ENCODE measurements around the gene MLPH.

Gene MLPH

DNA sequence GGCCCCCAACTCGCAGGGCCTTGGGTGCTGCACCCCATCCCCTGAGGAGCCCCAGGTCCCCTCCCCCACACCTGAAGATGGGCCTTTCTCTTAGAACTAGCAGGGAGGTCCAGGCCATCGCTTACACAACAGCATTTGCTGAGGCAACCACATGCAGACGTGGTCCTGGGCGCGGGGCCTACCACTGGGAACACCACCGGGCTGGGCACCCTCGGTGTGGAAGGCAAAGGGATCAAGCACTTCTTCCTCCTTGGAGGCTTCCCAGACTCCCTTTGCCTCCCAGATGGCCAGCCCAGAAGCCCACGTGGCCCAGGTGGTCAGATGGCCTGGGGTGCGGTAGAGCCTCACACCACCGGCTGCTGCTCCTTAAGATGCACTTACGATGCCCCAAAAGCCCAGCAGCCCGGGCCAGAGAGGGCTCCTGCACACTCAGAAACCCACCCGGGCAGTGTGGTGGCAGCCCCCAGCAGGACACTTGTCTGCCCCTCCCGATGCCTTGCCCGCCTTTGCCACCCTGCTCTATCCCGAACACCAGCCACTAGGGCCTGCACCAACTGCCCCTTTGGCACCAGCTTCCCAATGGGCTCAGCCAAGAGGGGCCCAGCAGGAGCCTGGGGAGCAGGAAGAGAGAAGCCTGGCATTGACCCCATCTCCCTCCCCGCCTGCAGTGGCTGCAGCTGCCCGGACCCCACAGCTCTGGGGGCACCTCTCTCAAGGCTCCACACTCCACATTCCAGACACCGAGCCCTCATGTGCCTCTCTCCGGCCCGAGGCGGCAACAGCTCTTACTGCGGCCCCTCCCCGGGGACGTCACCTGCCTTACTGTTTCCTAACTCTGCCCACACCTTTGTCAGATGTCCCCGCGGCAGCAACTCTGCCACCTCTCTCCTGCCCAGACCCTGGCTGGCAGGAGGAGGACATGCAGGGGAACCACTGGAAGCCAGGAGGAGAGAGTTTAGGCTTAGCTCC, 13.9 kb upstream of the MLPH start:
- H3K4me2 ChIP-seq (ENCODE audit: low read length), result no peak overlapping the region
- no CpG with 5 or more reads among the region's 27 CpGs for WGBS (ENCODE audit: extremely low coverage, insufficient coverage, insufficient read length)
- H3K79me2 ChIP-seq (ENCODE audit: control insufficient read depth, insufficient read depth, low read length, poor library complexity), result peaks cover 4% of the 10 kb centered on the region
- H2BK12ac ChIP-seq (ENCODE audit: low read length), result peak overlapping the region; percentile 2
- no peak overlapping the region for H3K9ac ChIP-seq (ENCODE audit: low read length)
- no peak overlapping the region for H2AFZ ChIP-seq (ENCODE audit: insufficient read depth, low read length, poor library complexity)
- peaks cover 8% of the 10 kb centered on the region for H3K79me1 ChIP-seq (ENCODE audit: low read length)
- peaks cover 12 to 14% of the 10 kb centered on the region in 2 experiments for H3K4me1 ChIP-seq (ENCODE audit: control insufficient read depth in 1 of 2, insufficient read depth in 2 of 2, low read length in 2 of 2)
- H3K4me3 ChIP-seq (ENCODE audit: low read depth, low read length), result no peak overlapping the region
- DNase-seq, result peak; percentile 37 to 47
- no peaks in the 10 kb centered on the region for H3K27me3 ChIP-seq (ENCODE audit: insufficient read depth, low read length)
- H4K91ac ChIP-seq (ENCODE audit: low read depth, low read length), result peak overlapping the region; percentile 95
- no peak overlapping the region for H4K8ac ChIP-seq (ENCODE audit: low read depth, low read length)
- H3K36me3 ChIP-seq (ENCODE audit: control insufficient read depth in 1 of 2, insufficient read depth in 2 of 2, low read length in 2 of 2), result no peaks in the 10 kb centered on the region
- H3K9me3 ChIP-seq (ENCODE audit: insufficient read depth, low read depth, low read length), result no peaks in the 10 kb centered on the region
- H2BK120ac ChIP-seq (ENCODE audit: insufficient read depth, low read length, poor library complexity), result peak overlapping the region; percentile 44
- peak overlapping the region; percentile 49 for H2AK5ac ChIP-seq (ENCODE audit: low read length)
- no peak overlapping the region for H3K18ac ChIP-seq (ENCODE audit: low read length)
- H3K4ac ChIP-seq (ENCODE audit: low read depth, low read length), result no peak overlapping the region
- H4K12ac ChIP-seq (ENCODE audit: low read depth, low read length), result no peak overlapping the region
- no peak overlapping the region for H3K23ac ChIP-seq (ENCODE audit: low read length)
- H3K14ac ChIP-seq (ENCODE audit: low read length), result peak overlapping the region; percentile 1
- no peak overlapping the region for H3K27ac ChIP-seq (ENCODE audit: low read depth, low read length)
- no peak overlapping the region for H2BK5ac ChIP-seq (ENCODE audit: low read depth, low read length, poor library complexity)

DNA sequence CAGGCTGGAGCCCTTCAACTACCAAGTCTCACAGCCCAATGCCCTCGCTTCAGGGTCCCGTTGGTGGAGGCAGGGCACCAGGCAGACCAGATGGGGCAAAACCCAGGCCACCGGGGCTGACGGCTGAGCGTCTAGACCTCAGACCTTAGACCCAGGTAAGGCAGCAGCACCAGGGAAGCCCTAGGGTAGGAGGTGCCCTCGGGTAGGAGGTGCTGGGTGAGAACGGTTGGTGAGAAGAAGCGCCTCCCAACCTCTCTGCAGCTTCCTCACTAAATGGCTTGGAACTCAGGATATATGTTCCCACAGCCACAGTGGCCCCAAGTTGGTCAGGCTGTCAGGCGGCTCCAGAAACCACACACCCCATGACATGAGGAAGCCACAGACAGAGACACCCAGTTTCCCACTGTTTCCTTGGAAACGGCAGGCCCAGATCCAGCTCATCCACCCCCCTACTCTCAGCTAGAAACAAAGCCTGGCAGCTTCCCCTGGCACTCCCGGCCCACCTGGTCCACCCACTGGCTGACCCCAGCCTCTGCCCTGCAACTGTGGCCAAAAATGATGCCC, 13.1 kb upstream of the MLPH start:
- Histone ChIP-seq H3K14ac (ENCODE audit: low read length) (peak overlapping the region; percentile 97), H2BK5ac (ENCODE audit: low read depth, low read length, poor library complexity) (no peak overlapping the region), H3K4ac (ENCODE audit: low read depth, low read length) (no peak overlapping the region), H2AFZ (ENCODE audit: insufficient read depth, low read length, poor library complexity) (no peak overlapping the region), H3K9ac (ENCODE audit: low read length) (no peak overlapping the region), H3K4me3 (ENCODE audit: low read depth, low read length) (no peak overlapping the region), H3K79me2 (ENCODE audit: control insufficient read depth, insufficient read depth, low read length, poor library complexity) (peaks cover 4% of the 10 kb centered on the region), H4K91ac (ENCODE audit: low read depth, low read length) (peak overlapping the region; percentile 95), H3K27me3 (ENCODE audit: insufficient read depth, low read length) (no peaks in the 10 kb centered on the region), H4K12ac (ENCODE audit: low read depth, low read length) (peak overlapping the region; percentile 99), H3K27ac (ENCODE audit: low read depth, low read length) (no peak overlapping the region), H2BK120ac (ENCODE audit: insufficient read depth, low read length, poor library complexity) (peak overlapping the region; percentile 44), H2BK12ac (ENCODE audit: low read length) (peak overlapping the region; percentile 2), H3K18ac (ENCODE audit: low read length) (peak overlapping the region; percentile 18), H3K79me1 (ENCODE audit: low read length) (peaks cover 8% of the 10 kb centered on the region), H4K8ac (ENCODE audit: low read depth, low read length) (peak overlapping the region; percentile 97), H3K23ac (ENCODE audit: low read length) (no peak overlapping the region), H3K4me2 (ENCODE audit: low read length) (no peak overlapping the region), H3K4me1 (ENCODE audit: control insufficient read depth in 1 of 2, insufficient read depth in 2 of 2, low read length in 2 of 2) (peaks cover 12 to 14% of the 10 kb centered on the region in 2 experiments), H2AK5ac (ENCODE audit: low read length) (peak overlapping the region; percentile 76), H3K9me3 (ENCODE audit: insufficient read depth, low read depth, low read length) (no peaks in the 10 kb centered on the region), H3K36me3 (ENCODE audit: control insufficient read depth in 1 of 2, insufficient read depth in 2 of 2, low read length in 2 of 2) (no peaks in the 10 kb centered on the region)
- WGBS (ENCODE audit: extremely low coverage, insufficient coverage, insufficient read length), result no CpG with 5 or more reads among the region's 11 CpGs
- DNase-seq, result peak in 1 of 2 donors; percentile 32

DNA sequence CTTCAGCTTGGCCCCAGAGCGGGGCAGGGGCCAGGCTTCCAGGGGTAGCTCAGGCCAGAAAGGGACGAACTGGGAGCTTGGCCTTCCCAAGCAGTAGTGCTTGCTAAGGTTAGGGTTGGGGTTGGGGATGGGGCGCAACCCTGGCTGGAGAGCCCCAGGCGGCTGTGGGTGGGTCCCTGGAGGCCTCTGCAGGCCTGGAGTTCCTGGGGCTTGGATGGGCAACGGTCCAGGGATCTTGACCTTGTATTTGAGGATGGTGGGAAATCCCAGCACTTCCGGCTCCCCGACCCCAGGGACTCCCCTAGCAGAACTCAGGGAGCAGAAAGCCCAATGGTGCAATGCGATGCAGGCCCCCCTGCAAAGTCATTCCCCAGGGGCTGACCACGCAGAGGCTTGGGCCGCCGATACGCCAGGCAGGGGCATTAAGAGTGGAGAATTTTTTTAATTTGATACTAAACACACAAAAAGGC, 12.6 kb upstream of the MLPH start:
- peak overlapping the region; percentile 97 for H4K8ac ChIP-seq (ENCODE audit: low read depth, low read length)
- no peaks in the 10 kb centered on the region for H3K36me3 ChIP-seq (ENCODE audit: control insufficient read depth in 1 of 2, insufficient read depth in 2 of 2, low read length in 2 of 2)
- DNase-seq, result no peak
- H3K79me1 ChIP-seq (ENCODE audit: low read length), result peaks cover 8% of the 10 kb centered on the region
- H2BK120ac ChIP-seq (ENCODE audit: insufficient read depth, low read length, poor library complexity), result peak overlapping the region; percentile 91
- H3K4me3 ChIP-seq (ENCODE audit: low read depth, low read length), result peak overlapping the region; percentile 74
- no CpG with 5 or more reads among the region's 12 CpGs for WGBS (ENCODE audit: extremely low coverage, insufficient coverage, insufficient read length)
- H3K23ac ChIP-seq (ENCODE audit: low read length), result no peak overlapping the region
- no peaks in the 10 kb centered on the region for H3K27me3 ChIP-seq (ENCODE audit: insufficient read depth, low read length)
- peaks cover 4% of the 10 kb centered on the region for H3K79me2 ChIP-seq (ENCODE audit: control insufficient read depth, insufficient read depth, low read length, poor library complexity)
- peak overlapping the region; percentile 2 for H2BK12ac ChIP-seq (ENCODE audit: low read length)
- peak overlapping the region; percentile 97 for H3K14ac ChIP-seq (ENCODE audit: low read length)
- peak overlapping the region; percentile 95 for H4K91ac ChIP-seq (ENCODE audit: low read depth, low read length)
- H2AK5ac ChIP-seq (ENCODE audit: low read length), result peak overlapping the region; percentile 76
- peak overlapping the region; percentile 95 for H2BK5ac ChIP-seq (ENCODE audit: low read depth, low read length, poor library complexity)
- H3K4me2 ChIP-seq (ENCODE audit: low read length), result peak overlapping the region; percentile 78
- peak overlapping the region; percentile 93 for H3K4ac ChIP-seq (ENCODE audit: low read depth, low read length)
- H3K4me1 ChIP-seq (ENCODE audit: control insufficient read depth in 1 of 2, insufficient read depth in 2 of 2, low read length in 2 of 2), result peaks cover 12 to 14% of the 10 kb centered on the region in 2 experiments
- peak overlapping the region; percentile 79 for H3K27ac ChIP-seq (ENCODE audit: low read depth, low read length)
- H3K9ac ChIP-seq (ENCODE audit: low read length), result no peak overlapping the region
- H2AFZ ChIP-seq (ENCODE audit: insufficient read depth, low read length, poor library complexity), result peak overlapping the region; percentile 83
- no peaks in the 10 kb centered on the region for H3K9me3 ChIP-seq (ENCODE audit: insufficient read depth, low read depth, low read length)
- H4K12ac ChIP-seq (ENCODE audit: low read depth, low read length), result peak overlapping the region; percentile 99
- H3K18ac ChIP-seq (ENCODE audit: low read length), result peak overlapping the region; percentile 18

DNA sequence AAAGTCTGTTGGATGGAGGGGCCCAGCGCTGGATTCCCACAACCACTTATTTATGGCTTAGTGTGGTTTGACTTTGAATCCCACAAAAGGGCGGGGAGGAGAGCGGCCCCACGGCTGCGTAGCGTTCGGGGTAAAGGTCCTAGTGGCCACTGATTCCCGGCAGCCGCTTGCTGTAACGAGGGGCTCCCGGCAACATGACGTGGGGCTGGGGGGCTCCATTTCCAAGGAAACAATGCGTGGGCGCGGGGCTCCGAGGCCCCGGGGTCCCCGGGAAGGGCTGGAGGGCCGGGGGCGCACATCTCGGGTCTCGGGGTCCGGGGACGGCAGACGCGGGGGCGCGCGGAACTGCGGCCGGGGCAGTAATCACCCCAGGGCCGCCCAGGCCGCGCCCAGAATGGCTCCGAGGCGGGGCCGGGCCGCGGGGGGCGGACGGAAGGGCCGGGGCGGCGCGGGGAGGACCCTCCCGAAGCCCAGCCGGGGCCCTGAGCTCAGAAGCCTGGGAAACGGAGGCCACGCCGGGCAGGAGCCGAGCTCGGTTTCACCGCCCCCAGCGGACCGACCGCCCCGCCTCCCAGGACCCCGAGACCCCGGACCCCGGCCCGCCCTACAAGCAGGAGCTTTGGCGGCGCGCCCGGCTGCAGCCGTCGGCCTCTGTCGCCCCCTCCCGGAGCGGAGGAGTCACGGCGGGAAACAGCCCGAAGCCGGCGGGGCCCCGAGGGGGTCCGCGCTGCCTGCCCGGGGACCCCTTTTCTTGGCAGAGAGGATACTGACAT, 11.9 kb upstream of the MLPH start:
- H3K4me2 ChIP-seq (ENCODE audit: low read length), result peak overlapping the region; percentile 78
- H3K23ac ChIP-seq (ENCODE audit: low read length), result no peak overlapping the region
- H3K14ac ChIP-seq (ENCODE audit: low read length), result peak overlapping the region; percentile 97
- peak overlapping the region; percentile 99 for H4K12ac ChIP-seq (ENCODE audit: low read depth, low read length)
- peak overlapping the region; percentile 79 for H3K27ac ChIP-seq (ENCODE audit: low read depth, low read length)
- H4K8ac ChIP-seq (ENCODE audit: low read depth, low read length), result peak overlapping the region; percentile 97
- peak overlapping the region; percentile 95 for H2BK5ac ChIP-seq (ENCODE audit: low read depth, low read length, poor library complexity)
- H3K27me3 ChIP-seq (ENCODE audit: insufficient read depth, low read length), result no peaks in the 10 kb centered on the region
- H3K79me1 ChIP-seq (ENCODE audit: low read length), result peaks cover 8% of the 10 kb centered on the region
- H2AK5ac ChIP-seq (ENCODE audit: low read length), result peak overlapping the region; percentile 71
- H3K4ac ChIP-seq (ENCODE audit: low read depth, low read length), result peak overlapping the region; percentile 93
- peak overlapping the region; percentile 90 for H3K18ac ChIP-seq (ENCODE audit: low read length)
- H3K36me3 ChIP-seq (ENCODE audit: control insufficient read depth in 1 of 2, insufficient read depth in 2 of 2, low read length in 2 of 2), result no peaks in the 10 kb centered on the region
- peak overlapping the region; percentile 90 for H3K9ac ChIP-seq (ENCODE audit: low read length)
- no CpG with 5 or more reads among the region's 79 CpGs for WGBS (ENCODE audit: extremely low coverage, insufficient coverage, insufficient read length)
- peaks cover 4% of the 10 kb centered on the region for H3K79me2 ChIP-seq (ENCODE audit: control insufficient read depth, insufficient read depth, low read length, poor library complexity)
- H2BK120ac ChIP-seq (ENCODE audit: insufficient read depth, low read length, poor library complexity), result peak overlapping the region; percentile 91
- peak overlapping the region; percentile 83 for H2AFZ ChIP-seq (ENCODE audit: insufficient read depth, low read length, poor library complexity)
- H3K4me1 ChIP-seq (ENCODE audit: control insufficient read depth in 1 of 2, insufficient read depth in 2 of 2, low read length in 2 of 2), result peaks cover 12 to 14% of the 10 kb centered on the region in 2 experiments
- no peaks in the 10 kb centered on the region for H3K9me3 ChIP-seq (ENCODE audit: insufficient read depth, low read depth, low read length)
- H3K4me3 ChIP-seq (ENCODE audit: low read depth, low read length), result peak overlapping the region; percentile 74
- peak; percentile 19 to 57 for DNase-seq
- peak overlapping the region; percentile 95 for H4K91ac ChIP-seq (ENCODE audit: low read depth, low read length)
- peak overlapping the region; percentile 44 for H2BK12ac ChIP-seq (ENCODE audit: low read length)
